HG03139 (cell line): ENCODE measurements around the gene RFX2.
"Not testable (repeated sequence)": the region's sequence is repeated elsewhere in the genome, so short reads cannot be mapped to it uniquely, and the experiment has no call there.

Experiments used
- ATAC-seq: cut with Tn5 transposase; IDR thresholded peaks from one replicate; pipeline ENCODE4 v1.9.1; 2021; ENCODE audit not compliant: unreplicated experiment

RFX2 gene

DNA sequence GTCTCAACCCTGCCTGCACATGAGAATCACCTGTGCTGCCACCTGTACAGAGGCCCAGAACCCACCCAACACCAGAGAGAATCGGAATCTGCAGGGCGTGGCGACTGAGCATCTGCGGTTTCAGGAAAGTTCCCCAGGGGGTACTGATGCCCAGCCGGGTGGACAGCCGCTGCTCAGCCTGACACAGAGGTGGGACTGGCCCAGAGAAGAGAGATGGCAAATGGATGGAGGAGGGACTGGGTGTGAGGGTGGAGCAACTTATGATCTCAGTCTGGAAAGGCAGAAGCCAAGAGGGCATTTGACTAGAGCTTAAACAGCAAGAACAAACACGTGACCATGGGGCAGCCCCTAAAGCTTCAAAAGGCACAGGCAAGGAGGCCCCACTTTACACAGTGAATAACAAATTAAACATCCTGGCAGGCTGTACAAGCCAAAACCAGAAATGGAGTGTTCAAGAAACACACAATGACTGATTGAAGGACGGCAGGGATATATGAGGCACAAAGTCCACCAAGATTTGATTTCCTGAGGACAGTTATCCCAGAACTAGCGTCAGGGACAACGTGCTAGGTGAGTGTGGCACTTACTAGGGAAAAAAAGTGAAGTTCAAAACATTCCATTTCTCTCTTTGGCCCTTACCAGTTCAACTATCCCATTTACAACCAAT is 135.4 kb downstream of the RFX2 start:
- ATAC-seq = no peak

DNA sequence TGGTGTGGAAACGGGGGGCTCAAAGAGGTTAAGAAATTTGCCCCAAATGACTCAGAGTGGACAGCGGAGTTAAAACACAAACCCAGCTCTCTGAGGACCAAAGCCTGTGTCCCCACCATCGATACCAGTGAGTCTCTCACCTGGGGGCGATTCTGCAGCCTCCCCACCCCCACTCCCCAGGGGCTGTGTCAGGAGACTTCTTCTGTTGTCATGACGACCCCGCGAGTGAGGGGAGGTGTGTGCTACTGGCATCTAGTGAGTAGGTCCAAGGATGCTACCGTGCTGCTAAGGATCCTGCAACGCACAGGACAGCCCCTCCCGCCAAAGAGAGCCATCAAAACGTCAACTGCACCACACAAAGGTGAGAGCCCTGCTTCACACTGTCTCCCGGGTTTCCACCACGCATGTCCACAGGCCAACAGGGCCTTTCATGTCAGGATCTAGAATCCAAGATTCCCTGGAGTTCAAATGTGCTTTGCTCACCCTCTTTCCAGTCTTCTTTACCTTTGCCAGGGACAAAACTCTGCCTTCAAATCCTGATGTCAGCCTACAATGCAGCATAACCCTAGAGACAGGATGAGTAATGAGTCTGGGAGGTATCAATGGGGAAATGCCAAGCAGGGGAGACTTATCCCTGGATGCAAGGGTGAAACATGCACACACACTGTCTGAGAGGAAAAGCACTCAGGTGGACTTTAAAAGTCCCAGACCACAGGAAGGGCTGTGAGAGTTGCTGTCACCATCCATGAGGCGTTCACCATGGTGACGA is 136.2 kb downstream of the RFX2 start:
- no peak for ATAC-seq

DNA sequence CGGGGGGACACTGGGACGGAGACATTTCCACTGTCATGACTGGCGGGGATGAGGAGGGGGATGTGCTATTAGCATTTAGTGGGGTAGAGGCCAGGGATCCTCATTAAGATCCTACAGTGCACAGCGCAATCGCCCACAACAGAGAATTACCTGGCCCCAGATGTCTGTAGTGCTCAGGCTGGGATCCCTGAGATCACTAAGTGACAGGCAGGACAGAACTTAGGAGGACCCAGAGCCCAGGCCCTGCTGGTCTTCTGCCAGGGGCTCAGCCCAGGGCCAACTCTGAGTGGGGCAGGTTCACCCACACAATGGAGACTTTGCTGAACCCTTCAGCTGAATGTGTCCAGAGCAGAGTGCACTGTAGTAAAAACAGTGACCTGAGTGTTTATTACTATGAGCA is 136.9 kb downstream of the RFX2 start:
- ATAC-seq = no peak

DNA sequence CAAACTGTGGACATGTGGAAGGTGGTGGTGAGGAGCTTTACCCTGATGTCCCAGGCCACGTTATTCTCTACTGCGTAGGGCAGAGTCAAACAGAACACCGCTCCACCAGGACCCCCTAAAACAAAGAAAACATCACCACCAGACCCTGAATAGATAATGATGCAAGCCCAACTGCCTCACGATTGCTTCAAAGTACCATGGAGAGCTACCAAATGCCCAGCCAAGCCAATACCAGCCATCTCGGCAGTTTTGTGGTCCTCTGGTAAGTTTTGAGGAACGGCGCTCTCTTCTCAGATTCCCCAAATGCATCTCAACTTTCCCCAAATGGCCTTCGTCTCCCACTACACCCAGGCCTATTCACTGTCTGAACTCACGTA is 138.0 kb downstream of the RFX2 start:
- no peak for ATAC-seq

DNA sequence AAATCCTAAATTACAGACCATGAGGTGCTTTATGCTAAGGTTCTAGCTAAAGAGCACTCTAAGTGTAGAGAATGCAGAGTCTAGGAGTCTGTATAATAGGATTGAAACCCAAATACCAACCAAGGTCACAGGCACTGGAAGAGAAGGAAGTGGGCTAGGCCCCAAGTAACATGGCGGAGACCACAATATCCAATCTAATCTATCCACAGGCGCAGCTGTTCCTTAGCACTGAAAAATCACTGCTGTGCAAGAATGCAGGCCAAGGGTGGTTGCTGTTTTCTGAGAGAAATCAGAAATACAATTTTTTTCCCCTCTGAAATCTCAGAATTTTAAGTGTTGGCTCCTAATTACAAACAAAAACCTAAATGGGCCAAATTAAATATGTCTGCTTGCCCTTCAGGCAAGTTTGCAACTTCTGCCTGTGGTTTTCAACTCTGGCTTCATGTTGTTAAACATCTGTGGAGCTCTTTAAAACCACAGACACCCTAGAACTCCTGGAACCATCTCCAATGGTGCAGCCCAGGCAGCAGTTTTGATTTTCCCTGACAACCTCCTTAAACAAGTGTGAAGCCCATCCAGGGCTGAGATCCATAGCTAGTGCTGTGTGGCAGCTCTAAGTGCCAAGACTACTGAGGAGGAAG is 138.5 kb downstream of the RFX2 start:
- ATAC-seq = no peak

DNA sequence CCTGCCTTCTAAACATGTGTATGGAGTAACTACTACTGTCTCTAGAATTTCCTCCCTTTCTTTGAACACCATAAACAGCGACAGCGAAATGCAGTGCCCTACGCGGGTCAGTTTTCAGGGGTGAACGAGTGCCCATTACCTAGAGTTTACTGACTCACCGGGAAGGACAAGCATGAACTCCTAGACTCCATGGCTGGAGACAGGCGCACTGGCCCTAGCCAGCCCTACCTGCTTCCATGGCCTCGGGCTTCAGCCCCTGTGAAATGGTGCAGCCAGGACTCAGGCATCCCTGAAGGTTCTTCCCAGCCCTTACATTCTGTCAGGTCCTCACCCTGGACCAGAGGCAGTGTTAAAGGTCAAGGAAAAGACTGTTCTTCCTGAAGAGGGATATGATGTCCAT is 140.8 kb downstream of the RFX2 start:
- no peak for ATAC-seq

DNA sequence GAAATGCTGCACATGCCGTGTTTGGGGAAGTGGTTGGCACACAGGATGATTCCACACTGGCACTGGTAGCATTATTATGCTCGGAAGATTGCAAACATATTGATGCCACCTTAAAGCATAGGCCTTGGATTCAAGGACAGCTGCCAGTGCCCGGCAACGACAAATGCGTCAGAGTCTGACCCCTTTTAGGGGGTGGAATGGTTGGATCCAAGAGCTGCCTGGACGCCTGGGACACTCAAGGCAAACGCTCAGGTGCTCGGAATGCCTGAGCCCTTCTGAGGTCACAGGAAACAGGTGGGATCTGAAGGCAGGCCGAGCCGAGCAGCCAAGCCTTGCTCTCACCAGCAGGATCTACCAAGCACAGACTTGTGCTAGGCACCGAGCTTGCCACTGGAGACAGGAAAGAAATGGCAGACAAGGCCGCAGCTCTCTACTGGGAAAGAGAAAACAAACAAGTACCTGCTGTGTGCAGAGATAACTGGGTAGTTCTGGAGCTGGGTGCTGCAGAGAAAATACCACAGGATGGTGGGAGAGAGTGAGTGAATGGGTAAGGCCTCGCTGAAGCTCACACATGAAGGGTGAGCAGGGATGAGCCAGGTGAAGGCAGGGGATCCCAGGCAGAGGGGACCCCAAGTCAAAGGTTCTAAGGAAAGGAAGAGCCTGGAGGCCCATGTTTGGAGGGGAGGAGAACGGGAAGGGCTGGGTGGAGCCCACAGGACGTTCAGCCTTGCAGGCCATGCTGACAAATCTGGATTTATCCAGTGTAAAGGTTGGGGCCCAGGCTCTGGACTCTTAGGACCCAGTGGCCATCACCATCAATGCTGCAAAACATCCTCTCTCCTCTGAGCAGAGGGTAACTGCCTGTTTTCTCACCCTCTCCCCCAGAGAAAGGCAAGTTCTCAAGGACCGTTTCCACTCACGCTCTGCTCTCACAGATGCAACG is 141.6 kb downstream of the RFX2 start:
- no peak for ATAC-seq

DNA sequence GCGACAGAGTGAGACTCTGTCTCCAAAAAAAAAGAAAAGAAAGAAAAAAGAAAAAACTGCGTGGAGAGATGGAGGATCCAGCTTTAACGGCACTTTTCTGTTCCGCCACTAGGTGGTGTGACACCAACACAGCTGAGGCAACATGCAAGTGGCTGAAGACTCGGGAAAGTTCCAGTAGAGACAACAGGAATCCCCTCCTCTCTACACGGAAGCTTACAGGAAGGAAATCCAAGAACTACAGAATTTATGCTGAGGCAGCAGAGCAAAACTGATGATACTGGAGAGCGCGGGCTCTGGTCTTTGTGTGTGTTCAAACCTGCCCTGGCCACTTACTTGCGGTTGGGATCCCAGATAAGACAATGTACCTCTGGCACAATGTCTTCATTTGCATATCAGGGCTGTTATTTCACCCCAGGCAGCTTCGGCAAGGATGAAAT is 142.3 kb downstream of the RFX2 start:
- no peak for ATAC-seq

DNA sequence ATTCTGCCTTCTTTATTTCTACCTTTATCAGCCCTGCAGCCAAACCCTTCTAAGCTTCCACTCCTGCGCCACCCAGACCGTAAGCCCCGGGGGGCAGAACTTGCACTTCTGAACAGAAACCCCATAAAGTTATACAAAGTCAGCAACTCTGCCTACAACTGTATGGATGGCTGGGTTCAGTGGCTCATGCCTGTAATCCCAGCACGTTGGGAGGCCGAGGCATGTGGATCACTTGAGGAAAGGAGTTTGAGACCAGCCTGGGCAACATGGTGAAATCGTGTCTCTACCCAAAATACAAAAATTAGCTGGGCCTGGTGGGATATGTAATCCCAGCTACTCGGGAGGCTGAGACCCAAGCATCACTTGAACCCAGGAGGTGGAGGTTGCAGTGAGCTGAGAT is 142.7 kb downstream of the RFX2 start:
- ATAC-seq = no peak

DNA sequence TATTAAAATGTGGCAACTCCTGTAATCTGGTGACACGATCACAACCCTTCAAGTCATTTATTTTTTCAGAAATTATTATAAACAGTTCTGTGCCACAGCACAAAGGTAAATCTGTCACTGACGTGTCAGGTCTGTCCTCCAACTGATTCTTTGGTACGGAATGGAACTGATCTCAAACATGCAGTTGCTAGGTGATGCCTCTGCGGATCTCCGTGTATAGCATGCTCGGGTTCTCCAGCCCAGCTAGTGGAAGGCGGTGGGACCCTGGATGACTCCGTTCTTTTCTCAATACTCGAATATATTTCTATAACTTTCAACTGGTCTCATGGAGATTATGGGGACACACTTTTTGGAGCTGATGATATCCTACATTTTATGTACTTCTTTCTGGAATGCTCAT is 143.4 kb downstream of the RFX2 start:
- no peak for ATAC-seq

DNA sequence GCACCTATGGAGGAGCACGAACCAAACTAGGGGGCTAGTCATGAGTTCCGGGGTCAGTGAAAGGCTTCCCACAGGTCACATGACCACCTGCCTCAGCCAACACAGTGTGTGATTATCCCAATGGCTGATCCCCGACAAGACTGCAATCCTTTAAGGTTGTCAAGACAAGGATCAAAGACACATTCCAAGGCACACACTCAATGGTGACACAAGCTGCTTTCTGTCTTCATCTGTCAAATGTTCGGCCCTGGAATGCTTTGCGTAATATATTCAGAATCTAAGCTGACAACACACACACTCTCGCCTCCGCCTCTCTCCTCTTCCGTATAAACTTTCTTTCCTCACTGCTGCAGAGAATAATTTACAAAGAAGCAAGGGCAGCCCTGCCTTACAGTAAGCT is 144.1 kb downstream of the RFX2 start:
- no peak for ATAC-seq

DNA sequence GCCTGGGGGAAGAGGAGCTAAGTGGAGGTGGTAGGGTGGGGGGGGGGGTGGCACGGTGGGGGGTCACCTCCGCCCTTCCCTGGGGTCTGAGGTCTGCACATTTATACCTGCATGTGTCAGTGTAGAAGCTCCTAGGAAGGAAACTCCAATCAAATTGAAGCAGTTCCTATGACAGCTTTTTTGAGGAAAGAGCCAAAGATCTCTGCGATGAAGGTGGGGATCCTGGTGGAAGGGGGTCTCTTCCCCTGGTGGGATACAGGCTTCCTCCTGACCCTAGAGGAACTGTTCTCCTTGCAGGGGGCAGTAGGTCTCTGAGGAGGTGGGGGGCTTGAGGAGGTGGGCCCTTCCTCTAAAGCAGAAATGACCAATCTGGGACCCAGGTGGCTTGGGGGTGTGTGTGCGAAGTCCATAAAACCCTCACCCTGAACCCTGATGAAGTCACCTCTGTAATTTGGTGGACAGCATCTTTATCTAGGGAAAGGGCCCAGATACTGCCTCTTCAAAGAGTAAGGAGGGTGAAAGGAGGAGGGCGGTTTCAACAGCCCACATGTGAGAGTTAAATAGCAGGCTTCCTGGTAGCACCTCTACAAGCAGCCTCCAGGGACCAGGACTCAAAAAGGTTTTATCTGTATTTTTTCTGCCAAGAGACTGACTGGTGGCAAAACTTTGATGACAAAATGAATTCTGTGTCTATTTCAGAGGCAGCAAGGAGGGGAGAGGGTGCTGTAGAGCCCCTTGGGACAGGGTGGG is 145.3 kb downstream of the RFX2 start:
- no peak for ATAC-seq

DNA sequence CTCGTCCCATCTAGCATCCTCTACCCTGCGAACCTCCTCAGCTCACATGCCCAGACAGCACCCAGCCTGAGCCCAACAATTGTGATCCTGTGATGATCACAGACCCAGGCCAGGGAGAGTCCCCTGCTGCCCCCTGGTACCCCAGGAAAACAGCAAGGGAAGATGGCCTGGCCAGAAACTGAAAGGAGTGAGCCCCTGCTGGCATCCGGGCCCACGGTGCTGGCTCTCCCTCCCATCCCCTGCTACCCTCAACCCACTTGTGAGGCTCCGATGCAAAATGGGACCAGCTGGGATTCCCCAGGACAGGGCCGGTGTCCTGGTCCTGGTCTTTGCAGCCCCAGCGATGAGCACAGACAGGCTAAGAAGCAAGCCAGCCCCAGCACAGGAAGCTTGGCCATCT is 146.4 kb downstream of the RFX2 start:
- no peak for ATAC-seq

DNA sequence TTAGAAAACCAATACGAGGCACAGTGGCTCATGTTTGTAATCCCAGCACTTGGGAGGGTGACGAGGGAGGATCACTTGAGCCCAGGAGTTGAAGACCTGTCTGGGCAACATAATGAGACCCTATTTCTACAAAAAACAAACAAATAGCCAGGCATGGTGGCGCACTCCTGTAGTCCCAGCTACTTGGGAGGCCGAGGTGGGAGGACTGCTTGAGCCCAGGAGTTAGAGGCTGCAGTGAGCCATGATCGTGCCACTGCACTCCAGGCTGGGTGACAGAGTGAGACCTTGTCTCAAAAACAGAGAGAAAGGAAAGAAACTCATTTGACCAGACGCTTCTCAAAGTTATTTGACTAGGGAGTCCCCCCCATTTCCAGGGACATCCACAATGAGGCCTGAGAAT is 147.0 kb downstream of the RFX2 start:
- not testable (repeated sequence) for ATAC-seq

DNA sequence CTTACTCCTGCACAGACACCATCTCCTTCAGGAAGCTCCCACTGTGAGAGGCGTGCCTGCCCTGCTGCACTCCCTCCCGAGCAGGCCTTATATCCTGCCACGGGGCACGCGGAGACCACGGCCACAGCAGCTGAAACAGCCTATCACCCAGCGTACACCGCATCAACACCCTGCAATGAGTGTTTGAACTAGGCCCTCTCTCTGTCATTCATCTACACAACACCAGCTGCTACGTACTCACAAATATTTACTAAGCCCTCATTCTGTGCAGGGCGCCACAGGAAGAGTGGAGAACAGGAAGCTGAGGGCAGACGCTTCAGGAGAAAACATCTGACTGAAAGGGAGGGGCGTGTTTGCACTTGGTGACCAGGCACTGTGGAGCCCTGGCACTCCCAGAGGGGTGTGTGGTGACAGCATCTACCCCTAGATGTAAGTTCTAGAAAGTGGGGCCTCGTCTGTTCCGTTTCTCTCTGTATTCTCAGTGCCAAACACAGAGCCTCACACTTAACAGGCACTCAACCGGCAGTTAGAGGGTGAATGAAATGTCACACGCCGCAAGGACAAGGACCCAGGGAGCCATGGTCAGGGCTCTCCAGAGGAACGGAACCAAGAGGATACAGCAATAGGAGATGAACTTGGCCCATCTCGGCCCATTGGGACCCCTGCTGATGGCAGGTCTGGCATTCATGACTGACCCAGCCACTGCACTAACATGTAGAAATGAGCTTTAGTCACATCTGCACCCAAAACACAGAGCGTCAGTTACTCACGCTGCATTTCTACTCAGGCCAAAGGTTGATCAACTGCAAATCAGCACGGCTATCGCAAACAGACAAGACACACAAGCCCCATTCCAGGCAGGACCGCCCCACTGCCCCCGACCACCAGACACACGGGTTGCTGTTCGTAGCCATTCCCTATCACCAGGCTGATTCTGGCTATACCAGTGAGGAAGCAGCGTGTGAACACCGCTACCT is 148.0 kb downstream of the RFX2 start:
- no peak for ATAC-seq

DNA sequence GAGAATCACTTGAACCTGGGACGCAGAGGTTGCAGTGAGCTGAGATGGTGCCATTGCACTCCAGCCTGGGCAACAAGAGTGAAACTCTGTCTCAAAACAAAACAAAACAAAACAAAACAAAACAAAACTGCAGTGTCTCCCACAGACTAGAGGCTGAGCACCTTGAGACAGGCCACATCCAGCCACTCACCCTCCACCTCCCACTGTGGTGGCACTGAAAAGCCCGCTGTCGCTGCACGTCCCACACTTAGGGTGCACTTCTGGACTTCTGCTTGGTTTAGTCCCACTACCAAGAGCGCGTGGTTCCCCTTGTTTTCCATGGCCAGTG is 148.7 kb downstream of the RFX2 start:
- not testable (repeated sequence) for ATAC-seq

DNA sequence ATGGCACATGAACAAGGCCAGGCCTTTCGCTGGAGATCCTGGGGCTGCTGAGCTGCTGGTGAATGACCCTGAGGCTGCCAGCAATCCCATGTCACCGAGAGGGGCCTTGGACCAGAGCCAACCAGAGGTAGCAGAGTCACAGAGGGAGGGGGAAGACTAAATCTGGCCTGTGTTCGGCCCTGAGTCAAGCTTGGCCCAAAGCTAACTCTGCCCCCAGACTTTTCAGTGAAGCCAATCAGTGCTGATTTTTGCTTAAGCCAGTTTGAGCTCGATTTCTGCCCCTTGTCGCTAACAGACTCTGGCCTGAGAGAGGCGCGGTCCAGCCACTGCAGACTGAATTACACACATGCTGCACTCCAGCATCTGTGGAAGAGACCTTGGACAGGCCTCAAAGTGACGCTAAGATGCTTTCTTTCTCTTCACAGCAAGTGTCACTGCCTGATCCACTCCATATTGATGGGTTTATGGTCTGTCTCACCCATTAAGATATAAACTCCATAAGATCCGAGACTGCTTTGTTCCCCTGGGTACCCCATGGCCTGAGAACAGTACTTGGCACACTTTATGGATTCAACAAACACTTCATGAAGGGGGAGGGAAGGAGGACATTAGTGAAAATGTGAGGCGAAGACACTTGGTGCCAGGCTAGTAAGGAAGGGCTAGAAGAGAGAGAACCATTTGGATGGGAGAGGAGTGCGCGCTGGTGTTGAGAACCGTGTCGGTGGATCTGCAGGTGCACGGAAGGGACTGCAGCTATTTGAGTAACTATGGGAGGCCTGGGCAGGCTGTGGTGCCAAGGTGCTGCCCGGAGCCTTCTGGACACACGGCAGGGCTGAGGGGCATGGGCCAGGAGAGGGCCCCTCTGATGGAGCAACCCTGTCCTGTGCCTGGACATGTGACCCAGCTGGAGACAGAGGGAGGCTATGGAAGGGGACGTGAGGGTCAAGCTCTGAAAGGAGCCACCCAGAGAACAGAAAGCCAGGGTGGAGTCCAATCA is 150.0 kb downstream of the RFX2 start:
- no peak for ATAC-seq
